ENCODE data around the gene FUT7.

The FUT7 gene

DNA sequence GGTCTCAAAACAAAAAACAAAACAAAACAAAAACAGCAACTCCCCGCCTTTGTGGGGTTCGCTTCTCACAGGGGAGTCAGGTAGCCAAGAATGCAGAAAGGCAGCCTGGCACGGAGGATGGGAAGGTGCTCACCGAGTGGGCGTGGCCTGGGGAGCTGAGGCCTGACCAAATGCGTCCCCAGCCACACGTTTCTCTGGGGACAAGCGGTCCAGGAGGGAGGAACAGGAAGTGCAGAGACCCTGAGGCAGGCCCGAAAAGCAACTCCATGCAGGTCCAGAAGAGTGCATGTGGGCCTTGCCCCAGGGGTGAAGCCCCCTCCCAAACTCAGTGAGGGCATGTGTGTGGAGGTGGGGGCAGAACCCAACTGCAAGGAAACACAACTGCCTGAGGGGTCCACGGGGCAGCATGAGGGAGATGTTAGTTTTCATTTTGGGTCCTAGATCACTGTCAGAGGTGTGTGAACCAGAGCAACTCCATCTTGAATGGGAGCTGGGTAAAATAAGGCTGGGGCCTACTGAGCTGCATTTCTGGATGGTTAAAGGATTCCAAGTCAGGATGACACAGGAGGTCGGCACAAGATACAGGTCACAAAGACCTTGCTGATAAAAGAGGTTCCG lies 42.9 kb upstream of the FUT7 start:
- TF ChIP-seq CTCF (conservative IDR thresholded peaks at IDR 0.05; ENCODE audit: low read depth, low read length): no peak
- Histone ChIP-seq H3K79me2 (ENCODE audit: insufficient read depth, low read depth) (no peaks in the 10 kb centered on the region), H2AFZ (ENCODE audit: low read depth) (no peak overlapping the region), H3K9ac (no peak overlapping the region), H4K20me1 (ENCODE audit: insufficient read depth) (no peaks in the 10 kb centered on the region), H3K27me3 (ENCODE audit: insufficient read depth, low read depth) (peaks cover 5% of the 10 kb centered on the region; the same call in 1 of the 2 replicates), H3K4me3 (IDR thresholded peaks at IDR 0.05; ENCODE audit: insufficient read depth, low read depth, low read length) (no peak overlapping the region), H3K36me3 (ENCODE audit: insufficient read depth) (no peaks in the 10 kb centered on the region), H3K27ac (no peak overlapping the region), H3K4me2 (no peak overlapping the region), H3K4me1 (ENCODE audit: low read depth, poor library complexity, severe bottlenecking) (peaks cover 7% of the 10 kb centered on the region)

DNA sequence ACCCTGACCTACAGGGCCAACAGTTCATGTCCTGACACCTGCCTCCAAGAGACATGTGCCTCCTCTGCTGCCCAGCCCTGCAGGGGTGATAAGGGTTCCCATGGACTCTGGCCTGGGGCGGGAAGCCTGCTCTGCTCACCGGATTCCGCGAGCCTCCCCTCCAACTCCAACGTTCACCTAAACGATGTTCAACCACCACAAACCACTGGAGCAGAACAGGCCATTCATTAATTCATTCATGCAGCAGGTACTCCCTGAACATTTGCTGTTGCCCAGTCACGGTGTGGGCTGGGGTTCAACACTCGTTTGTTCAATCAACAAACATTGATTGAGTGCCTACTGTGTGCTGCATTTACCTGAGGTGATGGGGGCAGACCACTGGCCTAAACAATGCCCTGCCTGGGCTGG lies 42.1 kb upstream of the FUT7 start:
- no peak overlapping the region for H3K4me3 ChIP-seq (IDR thresholded peaks at IDR 0.05; ENCODE audit: insufficient read depth, low read depth, low read length)
- no peak for TF ChIP-seq CTCF (conservative IDR thresholded peaks at IDR 0.05; ENCODE audit: low read depth, low read length)
- peaks cover 13% of the 10 kb centered on the region for H3K4me1 ChIP-seq (ENCODE audit: low read depth, poor library complexity, severe bottlenecking)
- no peaks in the 10 kb centered on the region for H3K36me3 ChIP-seq (ENCODE audit: insufficient read depth)
- no peak overlapping the region for H3K4me2 ChIP-seq
- no peak overlapping the region for H3K9ac ChIP-seq
- no peaks in the 10 kb centered on the region for H3K79me2 ChIP-seq (ENCODE audit: insufficient read depth, low read depth)
- H4K20me1 ChIP-seq (ENCODE audit: insufficient read depth): 0 out of 2 replicates have a peak, but pooled peaks cover 6% of the 10 kb centered on the region
- H2AFZ ChIP-seq (ENCODE audit: low read depth): no peak overlapping the region
- no peak overlapping the region for H3K27ac ChIP-seq
- H3K27me3 ChIP-seq (ENCODE audit: insufficient read depth, low read depth): peaks cover 5% of the 10 kb centered on the region; the same call in 1 of the 2 replicates

DNA sequence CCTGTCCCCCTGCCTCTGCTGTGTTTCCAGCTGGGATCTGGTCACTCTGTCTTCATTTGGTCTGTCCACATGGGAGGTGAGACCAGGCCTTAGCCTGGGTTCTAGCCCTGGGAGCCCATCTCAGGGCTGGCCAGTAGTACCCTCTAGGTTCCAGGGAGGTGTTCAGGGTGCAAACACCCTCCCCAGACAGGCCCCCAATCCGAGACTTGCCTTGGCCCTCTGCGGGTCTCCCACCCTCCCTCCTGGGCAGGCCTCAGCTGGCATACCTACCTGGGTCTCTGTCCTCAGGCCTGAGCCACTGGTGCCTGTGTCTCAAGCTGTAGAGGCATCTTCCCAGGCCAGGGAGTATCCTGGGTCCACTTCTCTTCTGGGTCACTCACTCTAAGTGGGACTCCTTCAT lies 39.4 kb upstream of the FUT7 start:
- Histone ChIP-seq H3K36me3 (ENCODE audit: insufficient read depth) (no peaks in the 10 kb centered on the region), H3K79me2 (ENCODE audit: insufficient read depth, low read depth) (no peaks in the 10 kb centered on the region), H3K9ac (peak overlapping the region; percentile 37; the same call in 1 of the 2 replicates), H2AFZ (ENCODE audit: low read depth) (peak overlapping the region; percentile 71; the same call in 1 of the 2 replicates), H3K27me3 (ENCODE audit: insufficient read depth, low read depth) (peaks cover under 1% of the 10 kb centered on the region; the same call in 1 of the 2 replicates), H3K4me1 (ENCODE audit: low read depth, poor library complexity, severe bottlenecking) (peaks cover 25% of the 10 kb centered on the region), H3K4me2 (peak overlapping the region; percentile 88), H3K27ac (no peak overlapping the region), H3K4me3 (IDR thresholded peaks at IDR 0.05; ENCODE audit: insufficient read depth, low read depth, low read length) (no peak overlapping the region), H4K20me1 (ENCODE audit: insufficient read depth) (0 out of 2 replicates have a peak, but pooled peaks cover 6% of the 10 kb centered on the region)
- no peak for TF ChIP-seq CTCF (conservative IDR thresholded peaks at IDR 0.05; ENCODE audit: low read depth, low read length)

DNA sequence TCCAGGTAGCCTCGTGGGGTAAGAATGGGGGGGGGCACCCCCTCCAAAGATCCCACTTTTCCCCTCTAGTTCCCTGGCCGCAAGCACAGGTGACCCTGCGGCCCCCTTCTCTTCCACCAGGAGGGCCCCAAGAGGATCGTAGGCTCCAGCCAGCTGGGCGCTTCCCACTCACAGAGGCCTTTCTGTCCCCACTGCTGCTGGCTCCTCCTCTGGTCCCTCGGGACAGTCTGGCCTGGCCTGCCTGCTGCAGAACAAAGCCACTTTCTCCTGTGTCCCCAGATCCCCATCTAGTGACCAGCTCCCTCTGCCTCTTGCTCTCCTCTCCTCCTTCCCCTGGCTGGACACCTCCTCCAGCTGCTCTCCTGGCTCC lies 39.0 kb upstream of the FUT7 start:
- Histone ChIP-seq H3K27ac (peak overlapping the region; percentile 24; the same call in 1 of the 2 replicates), H3K4me3 (IDR thresholded peaks at IDR 0.05; ENCODE audit: insufficient read depth, low read depth, low read length) (no peak overlapping the region), H3K36me3 (ENCODE audit: insufficient read depth) (no peaks in the 10 kb centered on the region), H3K27me3 (ENCODE audit: insufficient read depth, low read depth) (no peaks in the 10 kb centered on the region), H3K79me2 (ENCODE audit: insufficient read depth, low read depth) (no peaks in the 10 kb centered on the region), H3K9ac (peak overlapping the region; percentile 37; the same call in 1 of the 2 replicates), H3K4me2 (peak overlapping the region; percentile 88), H2AFZ (ENCODE audit: low read depth) (peak overlapping the region; percentile 71), H4K20me1 (ENCODE audit: insufficient read depth) (0 out of 2 replicates have a peak, but pooled peaks cover 6% of the 10 kb centered on the region), H3K4me1 (ENCODE audit: low read depth, poor library complexity, severe bottlenecking) (peaks cover 25% of the 10 kb centered on the region)
- no peak for TF ChIP-seq CTCF (conservative IDR thresholded peaks at IDR 0.05; ENCODE audit: low read depth, low read length)

Data from KMS-11 (cell line).